DND-41 (cell line): ENCODE measurements around the gene PSMD13.

Experiments used
- CTCF ChIP-seq: IDR thresholded peaks from 2 replicates; pipeline ENCODE4 v1.5.1; 2012; ENCODE audit warnings: borderline replicate concordance, low read length, moderate library complexity, mild to moderate bottlenecking; ENCODE audit not compliant: poor library complexity, severe bottlenecking; ENCODE audit errors: extremely low read depth
- EZH2 ChIP-seq: IDR thresholded peaks from 3 replicates; pipeline ENCODE4 v1.6.1; 2012; ENCODE audit warnings: borderline replicate concordance, low read depth, mild to moderate bottlenecking, moderate library complexity, low read length, inconsistent platforms; ENCODE audit not compliant: severe bottlenecking

GRCh38 chr11:241634-242033 lies 4.9 kb downstream of the PSMD13 start:
- no peak for TF ChIP-seq CTCF
- TF ChIP-seq EZH2, result no peak
